Activated naive CD4-positive, alpha-beta T cell treated with anti-CD3 and anti-CD28 coated beads for 36 hours (primary cell): ENCODE data around the gene PARP1. TPM values are rescaled to one million over a fixed set of nuclear protein-coding genes. Genes with fewer than 3 reads are reported as not detected.

ENCODE experiments used
- CTCF ChIA-PET: fragments of 350-600 bp; sonication (Branson Sonifier 250); formaldehyde crosslinking; loops from one replicate; lab custom pipeline; 2021; ENCODE audit warnings: antibody characterized with exemption; lab: Charles Lee
- DNase-seq: peaks from one replicate; pipeline ENCODE4 v3.0.0-alpha.2; 2020
- H3K27ac Mint-ChIP-seq: one replicate; pipeline ENCODE4 v1.8.0; 2021; ENCODE audit warnings: mild to moderate bottlenecking, mixed read lengths
- H3K27me3 Mint-ChIP-seq: one replicate; pipeline ENCODE4 v1.8.0; 2021; ENCODE audit warnings: low read depth, mixed read lengths
- H3K36me3 Mint-ChIP-seq: one replicate; pipeline ENCODE4 v1.8.0; 2021; ENCODE audit warnings: low read depth, mixed read lengths
- H3K4me1 Mint-ChIP-seq: one replicate; pipeline ENCODE4 v1.8.0; 2021; ENCODE audit warnings: low read depth, mixed read lengths
- H3K4me3 Mint-ChIP-seq: one replicate; pipeline ENCODE4 v1.8.0; 2021; ENCODE audit warnings: mild to moderate bottlenecking, moderate library complexity, mixed read lengths
- H3K9me3 Mint-ChIP-seq: one replicate; pipeline ENCODE4 v1.8.0; 2021; ENCODE audit warnings: mixed read lengths
- intact Hi-C: fragments of 100-400 bp; cut with micrococcal nuclease; formaldehyde crosslinking; loops from one replicate; pipeline ENCODE4 v1.15.1; 2023
- total RNA-seq, 2 experiments: library from RNA; stranded (reverse); gene quantifications; one replicate each; pipeline ENCODE4 v1.2.3, GENCODE V29; 2021

PARP1 gene
- total RNA-seq, 2 experiments from 2014 or later = 265 to 273 TPM

DNA sequence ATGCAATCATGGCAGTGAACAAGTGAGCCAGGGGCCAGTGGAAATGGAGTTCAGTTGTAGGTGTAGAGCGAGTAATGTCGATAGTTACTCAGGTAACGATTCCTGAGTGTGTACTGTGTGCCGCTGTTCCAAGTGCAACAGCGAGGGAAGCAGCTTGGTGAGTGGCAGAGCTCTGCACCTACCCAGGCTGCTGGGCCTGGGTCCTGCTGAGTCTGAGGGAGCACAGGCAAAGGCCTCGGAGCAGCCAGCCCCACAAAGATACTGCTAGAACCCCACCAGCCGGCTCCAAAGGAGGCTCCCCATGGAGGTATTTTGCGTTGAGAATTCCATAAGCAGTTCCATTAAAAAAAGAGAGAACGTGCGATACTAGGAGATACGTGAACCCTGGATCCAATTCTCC is 23.2 kb downstream of the PARP1 start:
- Mint-ChIP-seq H3K9me3 (no peaks in the 10 kb centered on the region), H3K27me3 (no peaks in the 10 kb centered on the region), H3K27ac (no peak overlapping the region), H3K36me3 (peaks cover 60% of the 10 kb centered on the region), H3K4me1 (peaks cover 14% of the 10 kb centered on the region), H3K4me3 (no peak overlapping the region)
- intact Hi-C loops = no loop called here
- CTCF ChIA-PET = interaction anchor here (1.8 kb wide), 1 partner anchor 23 kb away, joined by 5 read pairs; the partner anchor contains the start of gene PARP1
- no peak for DNase-seq

- CTCF ChIA-PET = no interaction called here
- Mint-ChIP-seq H3K4me1 (peaks cover 14% of the 10 kb centered on the region), H3K4me3 (no peak overlapping the region), H3K27me3 (no peaks in the 10 kb centered on the region), H3K9me3 (no peaks in the 10 kb centered on the region), H3K27ac (no peak overlapping the region), H3K36me3 (peaks cover 63% of the 10 kb centered on the region)
- intact Hi-C loops = no loop called here
- no peak for DNase-seq
Measured at GRCh38 chr1:226384040-226384439, 23.9 kb downstream of the PARP1 start.

- Mint-ChIP-seq H3K36me3 (peaks cover 67% of the 10 kb centered on the region), H3K9me3 (no peaks in the 10 kb centered on the region)
- CTCF ChIA-PET = no interaction called here
Measured at GRCh38 chr1:226382030-226382429, 25.9 kb downstream of the PARP1 start.

DNA sequence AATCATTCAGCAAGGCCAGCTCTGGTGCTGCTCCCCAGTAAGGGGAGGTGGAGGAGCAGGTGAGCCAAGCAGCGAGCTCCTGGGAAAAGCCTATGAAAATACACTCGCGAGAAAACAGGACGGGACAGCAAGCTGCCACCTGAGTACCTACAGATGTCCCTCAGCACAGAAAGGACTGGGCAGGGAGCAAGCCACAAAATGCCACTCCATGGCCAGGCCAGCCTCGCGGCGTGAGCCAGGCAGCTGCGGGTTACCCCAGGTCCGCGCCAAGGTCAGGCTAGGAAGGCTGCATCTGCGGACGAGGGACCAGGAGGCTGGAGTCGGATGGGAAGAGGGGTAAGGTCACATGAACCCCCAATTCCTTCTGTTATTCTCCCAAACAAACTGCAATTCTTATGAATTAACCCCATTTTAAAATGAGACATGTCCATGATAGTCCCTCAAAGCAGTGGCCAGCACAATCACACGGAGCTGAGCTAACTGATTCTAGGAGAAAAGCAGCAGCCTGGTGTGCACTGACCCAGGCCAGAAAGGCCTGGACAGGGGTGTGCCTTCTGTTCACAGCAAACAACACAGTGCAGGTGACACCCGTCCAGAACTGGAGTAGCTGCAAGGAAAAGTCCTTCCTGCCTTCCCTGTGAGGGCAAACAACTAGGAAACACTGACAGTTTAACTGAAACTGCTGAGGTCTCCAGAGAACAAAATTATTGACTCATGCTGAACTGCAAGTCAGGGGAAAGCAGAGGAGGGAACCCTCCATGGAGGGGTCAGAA is 26.5 kb downstream of the PARP1 start:
- CTCF ChIA-PET = no interaction called here
- H3K4me3 Mint-ChIP-seq = no peak overlapping the region
- intact Hi-C loops = no loop called here

More at GRCh38 chr1:226382030-226382429, 25.9 kb downstream of the PARP1 start:
- no peak for DNase-seq
- intact Hi-C loops = no loop called here
- H3K4me3 Mint-ChIP-seq = no peak overlapping the region
- no peak overlapping the region for H3K27ac Mint-ChIP-seq
- H3K27me3 Mint-ChIP-seq = no peaks in the 10 kb centered on the region
- H3K4me1 Mint-ChIP-seq = peaks cover 14% of the 10 kb centered on the region

GRCh38 chr1:226378071-226378470 is 29.8 kb downstream of the PARP1 start:
- H3K4me3 Mint-ChIP-seq = no peak overlapping the region
- H3K4me1 Mint-ChIP-seq = peaks cover 14% of the 10 kb centered on the region
- CTCF ChIA-PET = no interaction called here
- H3K27ac Mint-ChIP-seq = no peak overlapping the region
- intact Hi-C loops = no loop called here
- no peaks in the 10 kb centered on the region for H3K27me3 Mint-ChIP-seq
- DNase-seq = no peak
- peaks cover 68% of the 10 kb centered on the region for H3K36me3 Mint-ChIP-seq
- no peaks in the 10 kb centered on the region for H3K9me3 Mint-ChIP-seq

More for the DNA sequence above, 26.5 kb downstream of the PARP1 start:
- Mint-ChIP-seq H3K9me3 (no peaks in the 10 kb centered on the region), H3K27ac (peak overlapping the region; percentile 36), H3K36me3 (peaks cover 72% of the 10 kb centered on the region), H3K27me3 (no peaks in the 10 kb centered on the region), H3K4me1 (peaks cover 14% of the 10 kb centered on the region)
- DNase-seq = no peak

GRCh38 chr1:226376300-226376699 is 31.6 kb downstream of the PARP1 start:
- CTCF ChIA-PET = no interaction called here

DNA sequence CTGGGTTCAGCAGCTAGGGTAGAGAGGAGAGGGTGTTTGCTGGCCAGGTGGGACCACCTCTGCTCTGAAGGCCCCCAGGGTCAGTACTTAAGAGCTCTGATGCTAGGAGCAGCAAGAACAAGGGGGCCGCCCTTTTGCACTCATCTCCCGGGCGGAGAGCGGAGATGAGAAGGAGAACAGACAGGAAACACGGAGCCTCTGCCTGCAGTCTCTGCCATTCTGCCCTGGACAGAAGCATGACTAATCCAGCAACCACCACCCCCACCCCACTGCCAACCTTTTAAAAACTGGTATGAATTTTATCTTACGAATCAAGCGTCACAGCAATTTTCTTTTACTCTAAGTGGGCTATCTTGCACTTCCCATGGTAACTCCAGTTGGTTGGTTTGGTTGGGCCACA is 34.5 kb downstream of the PARP1 start:
- CTCF ChIA-PET = no interaction called here
- intact Hi-C loops = no loop called here

More at GRCh38 chr1:226376300-226376699, 31.6 kb downstream of the PARP1 start:
- no peak for DNase-seq
- Mint-ChIP-seq H3K4me1 (peaks cover 14% of the 10 kb centered on the region), H3K27ac (no peak overlapping the region), H3K36me3 (peaks cover 72% of the 10 kb centered on the region), H3K4me3 (no peak overlapping the region), H3K9me3 (no peaks in the 10 kb centered on the region), H3K27me3 (no peaks in the 10 kb centered on the region)
- intact Hi-C loops = no loop called here

GRCh38 chr1:226372885-226373284 is 35.0 kb downstream of the PARP1 start:
- no peaks in the 10 kb centered on the region for H3K4me1 Mint-ChIP-seq
- H3K4me3 Mint-ChIP-seq = no peak overlapping the region
- no peak for DNase-seq
- intact Hi-C loops = no loop called here
- CTCF ChIA-PET = no interaction called here
- peaks cover 48% of the 10 kb centered on the region for H3K36me3 Mint-ChIP-seq
- no peak overlapping the region for H3K27ac Mint-ChIP-seq
- H3K27me3 Mint-ChIP-seq = no peaks in the 10 kb centered on the region
- no peaks in the 10 kb centered on the region for H3K9me3 Mint-ChIP-seq

More for the DNA sequence above, 34.5 kb downstream of the PARP1 start:
- Mint-ChIP-seq H3K36me3 (peaks cover 49% of the 10 kb centered on the region), H3K9me3 (no peaks in the 10 kb centered on the region), H3K27ac (no peak overlapping the region), H3K27me3 (no peaks in the 10 kb centered on the region), H3K4me1 (no peaks in the 10 kb centered on the region), H3K4me3 (no peak overlapping the region)
- DNase-seq = no peak

- Mint-ChIP-seq H3K27me3 (no peaks in the 10 kb centered on the region), H3K36me3 (peaks cover 46% of the 10 kb centered on the region), H3K27ac (no peak overlapping the region), H3K4me3 (no peak overlapping the region), H3K4me1 (no peaks in the 10 kb centered on the region), H3K9me3 (no peaks in the 10 kb centered on the region)
- CTCF ChIA-PET = interaction anchor here (1.0 kb wide), 1 partner anchor 31 kb away, joined by 3 read pairs; no protein-coding TSS in a partner anchor
- intact Hi-C loops = no loop called here
- DNase-seq = no peak
Measured at GRCh38 chr1:226371866-226372490, 35.9 kb downstream of the PARP1 start.

DNA sequence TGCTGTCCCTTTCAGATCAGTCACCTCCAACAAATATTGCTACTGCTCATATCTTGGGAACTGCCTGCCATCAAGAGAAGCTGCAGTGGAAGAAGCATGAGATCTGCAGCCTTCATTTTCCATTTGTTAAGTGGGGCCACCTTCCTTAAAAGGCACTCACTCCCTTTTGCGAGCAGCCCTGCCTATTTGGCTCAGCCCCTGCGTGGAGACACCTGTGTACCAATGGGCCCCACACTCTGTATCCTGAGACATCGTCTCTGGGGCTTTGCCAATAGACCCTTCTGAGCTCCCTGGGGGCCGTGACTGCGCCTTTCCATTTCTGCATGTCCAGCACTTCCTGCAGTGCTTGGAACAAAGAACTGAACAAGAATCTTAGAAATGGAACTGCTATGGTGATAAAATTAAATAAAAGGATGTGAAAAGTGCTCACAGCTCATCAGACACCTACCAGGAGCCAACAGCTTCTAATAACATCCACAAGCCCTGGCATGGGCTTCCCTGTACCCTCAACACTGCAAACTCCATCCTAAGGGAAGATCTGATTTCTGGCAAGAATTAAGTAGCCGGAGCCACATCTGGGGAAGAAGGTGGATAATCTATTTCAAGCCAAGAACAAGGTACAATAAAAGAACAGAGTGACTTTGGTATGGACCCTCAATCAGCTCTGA is 36.7 kb downstream of the PARP1 start:
- no peaks in the 10 kb centered on the region for H3K4me1 Mint-ChIP-seq
- no peaks in the 10 kb centered on the region for H3K9me3 Mint-ChIP-seq
- H3K27me3 Mint-ChIP-seq = no peaks in the 10 kb centered on the region
- intact Hi-C loops = no loop called here
- H3K27ac Mint-ChIP-seq = no peak overlapping the region
- no peak for DNase-seq
- CTCF ChIA-PET = interaction anchor here (1.0 kb wide), 1 partner anchor 32 kb away, joined by 3 read pairs; no protein-coding TSS in a partner anchor
- H3K4me3 Mint-ChIP-seq = no peak overlapping the region
- H3K36me3 Mint-ChIP-seq = peaks cover 41% of the 10 kb centered on the region

GRCh38 chr1:226370144-226370923 is 37.6 kb downstream of the PARP1 start:
- intact Hi-C loops = no loop called here
- CTCF ChIA-PET = no interaction called here
- Mint-ChIP-seq H3K36me3 (peaks cover 42% of the 10 kb centered on the region), H3K27ac (no peak overlapping the region), H3K4me1 (no peaks in the 10 kb centered on the region), H3K27me3 (no peaks in the 10 kb centered on the region), H3K4me3 (no peak overlapping the region), H3K9me3 (no peaks in the 10 kb centered on the region)
- DNase-seq = no peak

- H3K36me3 Mint-ChIP-seq = peaks cover 40% of the 10 kb centered on the region
- H3K4me3 Mint-ChIP-seq = no peak overlapping the region
- intact Hi-C loops = no loop called here
- H3K4me1 Mint-ChIP-seq = no peaks in the 10 kb centered on the region
- CTCF ChIA-PET = interaction anchor here (0.6 kb wide), 1 partner anchor 229 kb away, joined by 5 read pairs; no protein-coding TSS in a partner anchor
- H3K27me3 Mint-ChIP-seq = no peaks in the 10 kb centered on the region
- no peak overlapping the region for H3K27ac Mint-ChIP-seq
- DNase-seq = no peak
- H3K9me3 Mint-ChIP-seq = no peaks in the 10 kb centered on the region
Measured at GRCh38 chr1:226369110-226369509, 38.8 kb downstream of the PARP1 start.
